ENCODE measurements around the gene AHCYL1.

AHCYL1 gene

DNA sequence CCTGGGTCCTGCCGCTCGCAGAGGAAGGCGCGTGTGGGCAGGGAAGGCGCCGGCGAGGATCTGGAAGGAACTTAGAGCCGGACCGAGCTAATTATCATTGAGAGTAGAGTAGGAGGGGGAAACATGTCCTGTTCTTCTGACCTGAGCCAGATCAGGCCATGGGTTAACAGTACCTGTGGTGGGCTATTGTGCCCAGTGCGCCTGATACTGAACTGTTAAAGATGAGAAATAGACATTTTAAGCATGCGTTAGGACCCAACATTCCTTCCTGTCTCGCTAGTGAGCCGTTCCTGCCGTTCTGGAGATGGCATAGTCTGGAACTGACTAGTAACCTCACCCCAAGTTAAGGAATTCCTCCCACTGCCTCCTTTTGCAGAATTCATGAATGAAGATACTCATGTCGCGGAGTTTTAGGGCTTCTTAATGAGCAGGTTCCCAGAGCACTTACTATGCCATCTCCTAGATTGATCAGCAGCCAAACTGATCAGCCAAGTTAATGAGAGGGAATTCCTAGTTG, 50.7 kb downstream of the AHCYL1 start:
- TF ChIP-seq, protein P1, sequence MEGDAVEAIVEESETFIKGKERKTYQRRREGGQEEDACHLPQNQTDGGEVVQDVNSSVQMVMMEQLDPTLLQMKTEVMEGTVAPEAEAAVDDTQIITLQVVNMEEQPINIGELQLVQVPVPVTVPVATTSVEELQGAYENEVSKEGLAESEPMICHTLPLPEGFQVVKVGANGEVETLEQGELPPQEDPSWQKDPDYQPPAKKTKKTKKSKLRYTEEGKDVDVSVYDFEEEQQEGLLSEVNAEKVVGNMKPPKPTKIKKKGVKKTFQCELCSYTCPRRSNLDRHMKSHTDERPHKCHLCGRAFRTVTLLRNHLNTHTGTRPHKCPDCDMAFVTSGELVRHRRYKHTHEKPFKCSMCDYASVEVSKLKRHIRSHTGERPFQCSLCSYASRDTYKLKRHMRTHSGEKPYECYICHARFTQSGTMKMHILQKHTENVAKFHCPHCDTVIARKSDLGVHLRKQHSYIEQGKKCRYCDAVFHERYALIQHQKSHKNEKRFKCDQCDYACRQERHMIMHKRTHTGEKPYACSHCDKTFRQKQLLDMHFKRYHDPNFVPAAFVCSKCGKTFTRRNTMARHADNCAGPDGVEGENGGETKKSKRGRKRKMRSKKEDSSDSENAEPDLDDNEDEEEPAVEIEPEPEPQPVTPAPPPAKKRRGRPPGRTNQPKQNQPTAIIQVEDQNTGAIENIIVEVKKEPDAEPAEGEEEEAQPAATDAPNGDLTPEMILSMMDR (IDR thresholded peaks at IDR 0.05; ENCODE audit: extremely low read depth, insufficient read depth, missing control alignments): no peak
- in situ Hi-C loops (cut with MboI; ENCODE audit: low pct_unique_long_range_greater_than_20kb, low sequenced_read_pairs, unreplicated experiment): no loop called here
- no peak for DNase-seq (ENCODE audit: low spot score)

DNA sequence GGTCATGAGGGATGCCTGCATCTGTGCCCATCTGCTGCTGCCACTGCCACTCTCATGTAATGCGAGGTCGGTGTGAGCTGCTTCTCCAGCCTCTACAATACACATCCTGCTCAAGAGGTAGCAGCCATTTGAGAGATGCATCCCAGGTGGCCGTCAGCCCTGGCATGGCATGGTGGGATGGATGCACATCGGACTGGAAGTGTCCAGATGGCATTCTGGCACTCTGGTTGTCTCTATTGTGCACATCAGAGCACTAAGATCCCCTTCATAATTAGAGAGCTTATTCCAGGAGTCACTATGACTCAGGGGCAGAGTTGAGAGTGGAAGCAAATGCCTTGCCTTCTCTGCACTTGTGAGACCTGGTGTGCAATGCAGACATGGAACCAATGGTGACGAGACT, 53.7 kb downstream of the AHCYL1 start:
- no peak for DNase-seq (ENCODE audit: low spot score)

DNA sequence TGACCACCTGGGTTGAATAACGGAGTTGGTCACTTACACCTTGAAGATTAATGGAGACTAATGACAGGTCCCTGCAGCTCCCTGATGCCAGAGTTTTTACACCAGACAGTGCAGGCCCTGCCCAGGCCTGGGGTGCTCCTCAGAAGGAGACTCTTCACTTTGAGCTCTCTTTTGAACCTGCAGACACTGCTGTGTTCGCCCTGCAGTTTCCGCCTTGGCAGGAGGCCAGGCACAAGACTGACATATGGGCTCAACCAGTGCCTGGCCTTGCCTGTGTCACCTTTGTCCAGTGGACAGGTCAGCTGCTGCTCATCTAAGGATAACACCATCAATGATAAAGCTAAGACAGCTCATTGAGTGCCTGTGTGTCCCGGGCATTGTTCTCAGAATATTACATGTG, 55.1 kb downstream of the AHCYL1 start:
- DNase-seq (ENCODE audit: low spot score): no peak
- in situ Hi-C loops (cut with MboI; ENCODE audit: low pct_unique_long_range_greater_than_20kb, low sequenced_read_pairs, unreplicated experiment): no loop called here
- TF ChIP-seq, protein P1 (IDR thresholded peaks at IDR 0.05; ENCODE audit: extremely low read depth, insufficient read depth, missing control alignments): no peak

More for the DNA sequence above, 53.7 kb downstream of the AHCYL1 start:
- in situ Hi-C loops (cut with MboI; ENCODE audit: low pct_unique_long_range_greater_than_20kb, low sequenced_read_pairs, unreplicated experiment): no loop called here
- TF ChIP-seq, protein P1 (IDR thresholded peaks at IDR 0.05; ENCODE audit: extremely low read depth, insufficient read depth, missing control alignments): no peak

DNA sequence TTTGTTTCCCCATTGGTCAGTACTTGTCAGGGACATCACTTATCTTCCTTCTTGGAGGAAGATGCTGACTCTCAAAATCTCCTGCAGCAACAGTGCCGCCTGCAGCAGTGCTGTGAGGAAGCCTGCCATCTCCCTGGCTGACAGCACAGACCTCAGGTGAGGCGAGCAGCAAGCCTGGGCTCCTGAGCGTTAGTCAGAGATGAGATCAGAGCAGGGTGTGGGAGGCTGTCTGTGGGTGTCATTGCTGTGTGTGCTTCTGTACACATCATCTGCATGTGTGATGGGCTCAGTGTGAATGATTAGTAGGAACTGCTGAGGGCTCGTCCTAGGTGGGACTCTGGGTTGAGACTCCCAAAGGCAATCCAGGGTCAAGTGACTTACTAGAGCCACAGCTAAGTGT, 56.0 kb downstream of the AHCYL1 start:
- TF ChIP-seq, protein P1 (IDR thresholded peaks at IDR 0.05; ENCODE audit: extremely low read depth, insufficient read depth, missing control alignments): no peak
- in situ Hi-C loops (cut with MboI; ENCODE audit: low pct_unique_long_range_greater_than_20kb, low sequenced_read_pairs, unreplicated experiment): no loop called here
- DNase-seq (ENCODE audit: low spot score): no peak

DNA sequence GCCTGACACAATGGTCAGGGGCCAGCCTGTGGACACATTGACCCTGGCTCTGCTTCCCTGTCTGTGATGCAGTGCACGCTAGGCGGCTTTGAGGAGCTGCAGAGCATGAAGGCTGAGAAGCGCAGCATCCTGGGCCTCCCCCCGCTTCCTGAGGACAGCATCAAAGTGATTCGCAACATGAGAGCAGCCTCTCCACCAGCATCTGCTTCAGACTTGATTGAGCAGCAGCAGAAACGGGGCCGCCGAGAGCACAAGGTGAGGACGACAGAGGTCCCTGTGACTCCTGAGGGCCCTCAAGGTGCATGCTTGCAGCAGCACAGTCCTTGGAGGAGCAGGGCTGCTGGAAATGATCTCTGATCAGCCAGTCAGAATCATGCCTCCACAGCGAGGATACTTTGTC, 58.5 kb downstream of the AHCYL1 start:
- TF ChIP-seq, protein P1 (IDR thresholded peaks at IDR 0.05; ENCODE audit: extremely low read depth, insufficient read depth, missing control alignments): no peak
- no peak for DNase-seq (ENCODE audit: low spot score)
- in situ Hi-C loops (cut with MboI; ENCODE audit: low pct_unique_long_range_greater_than_20kb, low sequenced_read_pairs, unreplicated experiment): no loop called here

DNA sequence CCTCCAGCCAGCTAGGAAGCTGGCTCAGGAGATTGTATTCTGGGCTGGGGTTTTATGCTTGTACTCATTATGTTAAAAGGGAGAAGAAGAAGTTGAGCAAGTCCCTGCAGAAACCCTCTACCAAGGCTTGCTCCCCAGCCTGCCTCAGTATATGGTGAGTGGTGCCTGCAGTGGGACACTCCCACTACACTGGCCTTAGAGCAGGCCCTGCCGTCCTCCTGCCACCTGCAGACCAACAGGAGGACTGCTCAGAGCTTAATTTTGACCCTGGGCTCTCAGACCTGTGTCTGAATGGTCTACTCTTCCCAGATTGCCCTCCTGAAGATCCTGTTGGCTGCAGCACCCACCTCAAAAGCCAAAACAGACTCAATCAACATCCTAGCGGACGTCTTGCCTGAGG, 62.9 kb downstream of the AHCYL1 start:
- in situ Hi-C loops (cut with MboI; ENCODE audit: low pct_unique_long_range_greater_than_20kb, low sequenced_read_pairs, unreplicated experiment): no loop called here
- no peak for DNase-seq (ENCODE audit: low spot score)
- TF ChIP-seq, protein P1 (IDR thresholded peaks at IDR 0.05; ENCODE audit: extremely low read depth, insufficient read depth, missing control alignments): no peak

DNA sequence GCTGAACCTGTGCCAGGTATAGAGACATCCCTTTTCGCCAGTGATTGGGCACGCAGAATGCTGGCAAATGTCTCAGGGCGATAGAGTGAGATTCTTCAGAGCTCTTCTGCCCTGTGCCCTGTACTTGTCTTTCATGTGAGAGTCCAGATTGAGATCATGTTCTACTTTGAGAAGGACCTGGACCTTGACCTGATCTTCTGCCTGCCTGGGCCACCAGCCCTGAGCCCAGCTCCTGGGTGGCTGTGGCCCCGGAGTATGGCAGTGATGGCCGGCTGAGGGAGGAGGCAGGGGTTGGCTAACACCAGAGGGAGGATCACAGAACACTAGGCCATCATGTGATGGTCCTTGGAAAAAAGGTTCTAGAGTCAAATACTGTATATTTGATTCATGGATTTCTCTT, 63.7 kb downstream of the AHCYL1 start:
- DNase-seq (ENCODE audit: low spot score): no peak
- TF ChIP-seq, protein P1 (IDR thresholded peaks at IDR 0.05; ENCODE audit: extremely low read depth, insufficient read depth, missing control alignments): no peak
- in situ Hi-C loops (cut with MboI; ENCODE audit: low pct_unique_long_range_greater_than_20kb, low sequenced_read_pairs, unreplicated experiment): no loop called here

Data from GM13977 (cell line).